Upper lobe of left lung (tissue), 4 donors: ENCODE results near the gene MYLK4.

ENCODE experiments used
- CTCF ChIP-seq, 6 experiments: fragments of 450-650 bp in 4 of 6; fragments of 200-600 bp in 2 of 6; sonication (generic) in 2 of 6; IDR thresholded peaks; one replicate each; pipeline ENCODE4 v1.5.1; 2016 to 2019; ENCODE audit warnings: antibody characterized with exemption in 6 of 6
- POLR2A ChIP-seq, 4 donors: fragments of 450-650 bp; IDR thresholded peaks; one replicate each; pipeline ENCODE4 v1.5.1; 2016 to 2017; ENCODE audit warnings: antibody characterized with exemption in 4 of 4, mild to moderate bottlenecking in 2 of 4

GRCh38 chr6:2706558-2706957, 44.2 kb downstream of the MYLK4 start:
- no peak for TF ChIP-seq CTCF (IDR thresholded peaks at IDR 0.05)
- no peak for TF ChIP-seq POLR2A (IDR thresholded peaks at IDR 0.05)
